GM04504 (cell line): Measurements from ENCODE around the gene POLR2E.

Experiments
- DNase-seq: peaks from one replicate; pipeline ENCODE4 v3.0.0-alpha.2; 2012; ENCODE audit warnings: low read depth

Gene POLR2E

GRCh38 chr19:1079566-1080111 is 15.5 kb downstream of the POLR2E start:
- DNase-seq, result no peak

- no peak for DNase-seq
Measured at GRCh38 chr19:1076951-1077350, 18.2 kb downstream of the POLR2E start.

- DNase-seq, result no peak
Measured at GRCh38 chr19:1076046-1076386, 19.2 kb downstream of the POLR2E start.

- no peak for DNase-seq
Measured at GRCh38 chr19:1074544-1075283, 20.5 kb downstream of the POLR2E start.

- DNase-seq, result no peak
Measured at GRCh38 chr19:1073956-1074517, 21.1 kb downstream of the POLR2E start.

GRCh38 chr19:1073063-1073955 is 21.9 kb downstream of the POLR2E start:
- no peak for DNase-seq

GRCh38 chr19:1072371-1073015 is 22.7 kb downstream of the POLR2E start:
- no peak for DNase-seq

- no peak for DNase-seq
Measured at GRCh38 chr19:1070931-1071791, 24.0 kb downstream of the POLR2E start.

GRCh38 chr19:1070576-1070930 is 24.6 kb downstream of the POLR2E start:
- DNase-seq, result no peak

- no peak for DNase-seq
Measured at GRCh38 chr19:1069009-1069779, 26.0 kb downstream of the POLR2E start.

GRCh38 chr19:1068009-1069001 is 26.9 kb downstream of the POLR2E start:
- DNase-seq, result no peak

- no peak for DNase-seq
Measured at GRCh38 chr19:1067341-1067957, 27.7 kb downstream of the POLR2E start.

- no peak for DNase-seq
Measured at GRCh38 chr19:1066748-1067340, 28.3 kb downstream of the POLR2E start, which contains the start of gene ARHGAP45. Gene ARHGAP45 (plus strand): TSS chr19:1067167. CDS start chr19:1067406, 239 bp downstream.

GRCh38 chr19:1066251-1066747 is 28.9 kb downstream of the POLR2E start:
- no peak for DNase-seq

GRCh38 chr19:1065606-1066109 is 29.5 kb downstream of the POLR2E start:
- DNase-seq, result no peak

GRCh38 chr19:1064661-1065605 is 30.2 kb downstream of the POLR2E start:
- DNase-seq, result peak; percentile 32
